Measurements from ENCODE around the gene R3HCC1L.

DNA sequence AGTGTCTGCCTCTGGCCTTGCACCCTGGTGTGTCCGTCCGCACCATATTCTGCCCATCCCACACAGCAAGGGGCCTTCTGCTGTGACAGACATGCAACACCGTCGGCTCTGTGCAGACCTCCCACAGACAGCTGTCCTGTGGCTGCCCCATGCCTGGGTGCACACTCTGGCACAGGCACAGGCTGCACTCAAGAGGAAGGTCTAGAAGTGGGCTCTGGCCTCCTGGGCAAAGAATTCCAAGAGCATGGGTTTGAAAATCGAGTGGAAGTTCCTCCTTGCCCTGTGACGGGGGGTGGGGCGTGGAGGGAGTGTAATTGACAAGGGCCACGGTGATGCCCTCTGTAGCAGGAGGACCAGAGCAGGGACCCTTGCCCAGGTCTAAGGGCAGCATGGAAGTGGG, 137.8 kb downstream of the R3HCC1L start:
- TF ChIP-seq POLR2A (IDR thresholded peaks at IDR 0.05; ENCODE audit: low read length) = no peak
- no peak for TF ChIP-seq GATA1 (IDR thresholded peaks at IDR 0.05; ENCODE audit: low read depth, low read length)

Data from erythroblast (primary cell).